Breast epithelium (tissue), 3 donors: Measurements from ENCODE around the gene NOSTRIN.

Experiments
- CTCF ChIP-seq, 3 donors: fragments of 450-650 bp; IDR thresholded peaks; one replicate each; pipeline ENCODE4 v1.5.1; 2016 to 2017; ENCODE audit warnings: antibody characterized with exemption in 3 of 3, mild to moderate bottlenecking in 3 of 3, moderate library complexity in 3 of 3
- POLR2A ChIP-seq: fragments of 450-650 bp; IDR thresholded peaks from one replicate; pipeline ENCODE4 v1.6.1; 2016; ENCODE audit warnings: antibody characterized with exemption, mild to moderate bottlenecking, moderate library complexity
- POLR2AphosphoS5 ChIP-seq, 3 donors: sonication (generic); formaldehyde crosslinking; IDR thresholded peaks; one replicate each; pipeline ENCODE4 v1.6.1; 2017; ENCODE audit warnings: antibody characterized with exemption in 3 of 3

- TF ChIP-seq CTCF (IDR thresholded peaks at IDR 0.05) (no peak), POLR2A (no peak), POLR2AphosphoS5 (IDR thresholded peaks at IDR 0.05) (no peak)
Observed at GRCh38 chr2:168810235-168810634, 7.8 kb downstream of the NOSTRIN start.
